ENCODE data around the gene PROK1. TPM values are rescaled to one million over a fixed set of nuclear protein-coding genes. Genes with fewer than 3 reads are reported as not detected.

PROK1 gene
- total RNA-seq, 2 experiments from 2014 or later = not detected

DNA sequence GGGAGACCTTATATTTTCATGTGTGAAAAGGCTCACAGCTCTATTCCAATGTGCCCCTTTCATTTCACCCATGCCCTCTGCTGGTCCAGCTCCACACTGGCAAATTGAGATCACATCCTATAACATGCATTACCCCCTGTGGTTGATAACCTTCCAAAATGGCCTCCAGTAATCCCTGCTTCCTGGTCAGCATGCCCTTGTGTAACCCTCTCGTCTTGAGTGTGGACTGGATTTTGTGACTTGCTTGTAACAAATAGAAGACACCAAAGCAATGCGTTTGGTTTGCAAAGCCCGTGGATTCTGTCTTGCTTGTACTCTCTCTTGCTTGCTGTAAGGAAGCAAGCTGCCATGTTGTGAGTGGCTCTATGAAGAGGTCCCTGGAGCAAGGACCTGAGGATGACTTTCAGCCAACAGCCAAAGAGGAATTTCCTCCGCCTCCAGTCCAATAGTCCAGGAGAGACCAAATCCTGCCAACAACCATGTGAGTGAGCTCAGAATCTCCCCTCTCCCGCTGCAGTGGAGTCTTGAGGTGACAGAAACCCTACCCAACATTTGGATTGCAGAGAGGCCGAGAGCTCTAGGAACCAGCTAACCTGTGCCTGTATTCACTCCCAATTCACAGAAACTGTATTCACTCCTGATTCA is 50.7 kb downstream of the PROK1 start:
- Mint-ChIP-seq H3K4me1 (ENCODE audit: low read depth) (no peaks in the 10 kb centered on the region), H3K36me3 (ENCODE audit: low read depth) (no peaks in the 10 kb centered on the region), H3K9me3 (no peaks in the 10 kb centered on the region), H3K27me3 (peaks cover 11% of the 10 kb centered on the region), H3K27ac (no peak overlapping the region), H3K4me3 (no peak overlapping the region)
- ATAC-seq (ENCODE audit: poor library complexity) (no peak), DNase-seq (no peak)
- H3K36me3 ChIP-seq (ENCODE audit: insufficient read depth, low read length) = no peaks in the 10 kb centered on the region
- H3K27me3 ChIP-seq (ENCODE audit: control insufficient read depth in 1 of 2, insufficient read depth in 2 of 2, low read length in 2 of 2) = peaks cover 0 to 7% of the 10 kb centered on the region in 2 experiments
- TF ChIP-seq, protein P1, sequence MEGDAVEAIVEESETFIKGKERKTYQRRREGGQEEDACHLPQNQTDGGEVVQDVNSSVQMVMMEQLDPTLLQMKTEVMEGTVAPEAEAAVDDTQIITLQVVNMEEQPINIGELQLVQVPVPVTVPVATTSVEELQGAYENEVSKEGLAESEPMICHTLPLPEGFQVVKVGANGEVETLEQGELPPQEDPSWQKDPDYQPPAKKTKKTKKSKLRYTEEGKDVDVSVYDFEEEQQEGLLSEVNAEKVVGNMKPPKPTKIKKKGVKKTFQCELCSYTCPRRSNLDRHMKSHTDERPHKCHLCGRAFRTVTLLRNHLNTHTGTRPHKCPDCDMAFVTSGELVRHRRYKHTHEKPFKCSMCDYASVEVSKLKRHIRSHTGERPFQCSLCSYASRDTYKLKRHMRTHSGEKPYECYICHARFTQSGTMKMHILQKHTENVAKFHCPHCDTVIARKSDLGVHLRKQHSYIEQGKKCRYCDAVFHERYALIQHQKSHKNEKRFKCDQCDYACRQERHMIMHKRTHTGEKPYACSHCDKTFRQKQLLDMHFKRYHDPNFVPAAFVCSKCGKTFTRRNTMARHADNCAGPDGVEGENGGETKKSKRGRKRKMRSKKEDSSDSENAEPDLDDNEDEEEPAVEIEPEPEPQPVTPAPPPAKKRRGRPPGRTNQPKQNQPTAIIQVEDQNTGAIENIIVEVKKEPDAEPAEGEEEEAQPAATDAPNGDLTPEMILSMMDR (IDR thresholded peaks at IDR 0.05) = no peak
- ChIA-PET POLR2A (no interaction called here), CTCF (interaction anchor here (1.4 kb wide), 1 partner anchor 490 kb away, joined by 3 read pairs; no protein-coding TSS in a partner anchor)
- no peak overlapping the region for H3K4me3 ChIP-seq (ENCODE audit: low read length)
- H3K27ac ChIP-seq (ENCODE audit: low read depth in 1 of 2, low read length in 2 of 2) = no peak overlapping the region
- intact Hi-C loops (cut with DNase I, micrococcal nuclease) = no loop called here
- H3K4me1 ChIP-seq (ENCODE audit: insufficient read depth, low read length) = no peaks in the 10 kb centered on the region
- no peaks in the 10 kb centered on the region for H3K9me3 ChIP-seq (ENCODE audit: control insufficient read depth in 1 of 2, insufficient read depth in 1 of 2, low read length in 2 of 2)

DNA sequence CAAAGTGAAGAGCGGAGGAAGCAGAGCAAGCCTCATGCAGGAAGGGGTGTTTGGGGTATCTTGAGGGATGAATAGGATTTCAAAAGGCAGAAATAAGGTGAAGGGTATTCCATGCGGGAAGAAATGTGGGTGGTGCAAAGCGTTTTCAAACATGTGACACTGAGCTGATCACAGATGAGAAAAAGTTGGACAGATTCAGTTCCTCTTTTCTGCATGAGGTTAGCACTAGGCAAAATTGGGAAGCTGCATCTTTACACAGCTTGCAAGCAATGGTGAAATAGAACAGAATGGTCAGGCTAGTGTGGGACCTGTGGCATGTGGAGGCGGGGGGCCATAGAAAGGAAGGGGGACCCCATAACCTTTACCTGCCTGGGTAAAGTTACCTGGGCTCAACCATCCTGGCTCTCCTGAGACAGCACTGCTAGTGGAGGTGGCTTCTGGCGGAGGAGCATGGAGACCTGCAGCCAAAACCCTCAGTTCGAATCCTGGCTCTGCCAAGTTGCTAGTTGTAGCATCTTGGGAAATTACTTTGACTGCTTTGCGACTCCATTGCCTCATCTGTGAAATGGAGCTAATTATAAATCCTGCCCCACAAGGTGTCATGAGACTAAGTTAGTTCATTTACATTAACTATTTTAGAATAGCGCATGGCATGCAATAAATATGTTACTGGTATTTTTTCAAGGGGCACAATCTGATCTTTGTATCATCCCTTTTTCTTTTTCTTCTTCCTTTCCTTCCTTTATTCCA is 51.6 kb downstream of the PROK1 start:
- Histone ChIP-seq H3K36me3 (ENCODE audit: insufficient read depth, low read length) (no peaks in the 10 kb centered on the region), H3K9me3 (ENCODE audit: control insufficient read depth in 1 of 2, insufficient read depth in 1 of 2, low read length in 2 of 2) (no peaks in the 10 kb centered on the region), H3K27me3 (ENCODE audit: control insufficient read depth in 1 of 2, insufficient read depth in 2 of 2, low read length in 2 of 2) (peaks cover 0 to 7% of the 10 kb centered on the region in 2 experiments), H3K27ac (ENCODE audit: low read depth in 1 of 2, low read length in 2 of 2) (no peak overlapping the region), H3K4me3 (ENCODE audit: low read length) (no peak overlapping the region), H3K4me1 (ENCODE audit: insufficient read depth, low read length) (no peaks in the 10 kb centered on the region)
- H3K27ac Mint-ChIP-seq = no peak overlapping the region
- ATAC-seq (ENCODE audit: poor library complexity) (no peak), DNase-seq (peak in 2 of 14 experiments; percentile 26 to 36)
- intact Hi-C loops (cut with DNase I, micrococcal nuclease) = no loop called here
- H3K4me3 Mint-ChIP-seq = no peak overlapping the region
- H3K36me3 Mint-ChIP-seq (ENCODE audit: low read depth) = no peaks in the 10 kb centered on the region
- POLR2A ChIA-PET = no interaction called here
- no peaks in the 10 kb centered on the region for H3K9me3 Mint-ChIP-seq
- TF ChIP-seq, protein P1 (IDR thresholded peaks at IDR 0.05) = no peak
- CTCF ChIA-PET = interaction anchor here (1.2 to 1.4 kb wide), 2 partner anchors 10 to 490 kb away, joined by 3 to 4 read pairs; no protein-coding TSS in a partner anchor
- H3K27me3 Mint-ChIP-seq = peaks cover 11% of the 10 kb centered on the region
- no peaks in the 10 kb centered on the region for H3K4me1 Mint-ChIP-seq (ENCODE audit: low read depth)

DNA sequence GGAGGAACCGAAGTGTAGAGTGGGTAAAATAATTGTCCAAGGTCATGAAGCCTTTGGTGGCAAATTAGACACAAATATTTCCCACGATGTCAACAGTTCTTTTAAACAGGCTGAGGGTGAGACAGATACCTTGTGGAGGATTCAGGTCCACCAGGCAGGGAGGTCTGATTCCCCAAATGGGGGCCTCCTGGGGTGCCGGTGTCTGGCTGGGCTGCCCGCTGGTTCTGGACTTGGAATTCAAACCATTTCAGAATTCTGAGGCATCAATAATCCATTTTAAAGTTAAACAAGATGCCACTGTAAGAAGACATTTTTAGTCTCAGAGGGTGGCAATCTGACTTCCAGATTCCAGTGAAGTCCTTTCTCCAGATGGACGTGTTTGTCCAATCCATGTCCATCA is 52.5 kb downstream of the PROK1 start:
- H3K9me3 Mint-ChIP-seq = no peaks in the 10 kb centered on the region
- CTCF ChIA-PET = no interaction called here
- H3K27me3 ChIP-seq (ENCODE audit: control insufficient read depth in 1 of 2, insufficient read depth in 2 of 2, low read length in 2 of 2) = peaks cover 0 to 7% of the 10 kb centered on the region in 2 experiments
- H3K4me3 ChIP-seq (ENCODE audit: low read length) = no peak overlapping the region
- H3K27ac ChIP-seq (ENCODE audit: low read depth in 1 of 2, low read length in 2 of 2) = no peak overlapping the region
- peaks cover 11% of the 10 kb centered on the region for H3K27me3 Mint-ChIP-seq
- H3K36me3 Mint-ChIP-seq (ENCODE audit: low read depth) = no peaks in the 10 kb centered on the region
- H3K4me3 Mint-ChIP-seq = no peak overlapping the region
- H3K27ac Mint-ChIP-seq = no peak overlapping the region
- no peaks in the 10 kb centered on the region for H3K36me3 ChIP-seq (ENCODE audit: insufficient read depth, low read length)
- ATAC-seq (ENCODE audit: poor library complexity) (no peak), DNase-seq (no peak)
- H3K4me1 ChIP-seq (ENCODE audit: insufficient read depth, low read length) = no peaks in the 10 kb centered on the region
- no peaks in the 10 kb centered on the region for H3K9me3 ChIP-seq (ENCODE audit: control insufficient read depth in 1 of 2, insufficient read depth in 1 of 2, low read length in 2 of 2)
- TF ChIP-seq, protein P1 (IDR thresholded peaks at IDR 0.05) = no peak
- H3K4me1 Mint-ChIP-seq (ENCODE audit: low read depth) = no peaks in the 10 kb centered on the region
- POLR2A ChIA-PET = no interaction called here
- intact Hi-C loops (cut with DNase I, micrococcal nuclease) = no loop called here

Measured in CD4-positive, alpha-beta T cell (primary cell).